Measurements from ENCODE around the gene MRPS18B. TPM values are rescaled to one million over a fixed set of nuclear protein-coding genes. Genes with fewer than 3 reads are reported as not detected.
A peak's percentile ranks its signal among the peaks of the same experiment; 100 is the strongest.

The MRPS18B gene
- total RNA-seq, 1 experiment from 2014 or later = 69.1 TPM

DNA sequence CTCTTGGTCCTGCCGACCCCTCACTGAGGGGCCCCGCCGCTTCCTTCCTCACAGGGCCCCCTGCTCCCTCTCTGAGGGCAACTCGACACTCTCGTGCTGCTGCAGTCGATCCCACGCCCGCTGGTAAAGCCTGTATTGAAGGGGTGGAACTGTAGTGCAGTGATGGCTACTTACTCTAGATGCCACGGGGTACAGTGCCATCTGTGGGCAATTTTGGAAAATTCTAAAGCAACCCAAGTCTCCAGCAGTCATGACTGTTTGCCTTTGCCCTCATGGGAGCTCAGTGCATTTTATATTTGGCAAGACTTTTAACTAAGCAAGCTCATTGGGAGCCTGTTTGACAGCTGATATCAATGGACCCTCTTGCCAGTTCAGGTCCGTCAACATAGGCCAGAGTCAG lies 22.8 kb downstream of the MRPS18B start:
- no peaks in the 10 kb centered on the region for H3K9me3 ChIP-seq (ENCODE audit: control insufficient read depth, insufficient read depth, low read depth, low read length)
- H3K4me3 ChIP-seq (ENCODE audit: low read depth in 2 of 2, low read length in 2 of 2) = no peak overlapping the region
- CTCF ChIA-PET = no interaction called here
- H3K27me3 ChIP-seq (ENCODE audit: control insufficient read depth, insufficient read depth, low read length) = no peaks in the 10 kb centered on the region
- TF ChIP-seq POLR2AphosphoS5 (IDR thresholded peaks at IDR 0.05; ENCODE audit: low read depth, low read length) = no peak
- TF ChIP-seq, protein P1, sequence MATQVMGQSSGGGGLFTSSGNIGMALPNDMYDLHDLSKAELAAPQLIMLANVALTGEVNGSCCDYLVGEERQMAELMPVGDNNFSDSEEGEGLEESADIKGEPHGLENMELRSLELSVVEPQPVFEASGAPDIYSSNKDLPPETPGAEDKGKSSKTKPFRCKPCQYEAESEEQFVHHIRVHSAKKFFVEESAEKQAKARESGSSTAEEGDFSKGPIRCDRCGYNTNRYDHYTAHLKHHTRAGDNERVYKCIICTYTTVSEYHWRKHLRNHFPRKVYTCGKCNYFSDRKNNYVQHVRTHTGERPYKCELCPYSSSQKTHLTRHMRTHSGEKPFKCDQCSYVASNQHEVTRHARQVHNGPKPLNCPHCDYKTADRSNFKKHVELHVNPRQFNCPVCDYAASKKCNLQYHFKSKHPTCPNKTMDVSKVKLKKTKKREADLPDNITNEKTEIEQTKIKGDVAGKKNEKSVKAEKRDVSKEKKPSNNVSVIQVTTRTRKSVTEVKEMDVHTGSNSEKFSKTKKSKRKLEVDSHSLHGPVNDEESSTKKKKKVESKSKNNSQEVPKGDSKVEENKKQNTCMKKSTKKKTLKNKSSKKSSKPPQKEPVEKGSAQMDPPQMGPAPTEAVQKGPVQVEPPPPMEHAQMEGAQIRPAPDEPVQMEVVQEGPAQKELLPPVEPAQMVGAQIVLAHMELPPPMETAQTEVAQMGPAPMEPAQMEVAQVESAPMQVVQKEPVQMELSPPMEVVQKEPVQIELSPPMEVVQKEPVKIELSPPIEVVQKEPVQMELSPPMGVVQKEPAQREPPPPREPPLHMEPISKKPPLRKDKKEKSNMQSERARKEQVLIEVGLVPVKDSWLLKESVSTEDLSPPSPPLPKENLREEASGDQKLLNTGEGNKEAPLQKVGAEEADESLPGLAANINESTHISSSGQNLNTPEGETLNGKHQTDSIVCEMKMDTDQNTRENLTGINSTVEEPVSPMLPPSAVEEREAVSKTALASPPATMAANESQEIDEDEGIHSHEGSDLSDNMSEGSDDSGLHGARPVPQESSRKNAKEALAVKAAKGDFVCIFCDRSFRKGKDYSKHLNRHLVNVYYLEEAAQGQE (IDR thresholded peaks at IDR 0.05; ENCODE audit: insufficient read depth in 1 of 2, low read depth in 2 of 2, low read length in 1 of 2) = no peak
- TF ChIP-seq TCF7L2 (IDR thresholded peaks at IDR 0.05; ENCODE audit: low read depth, low read length) = no peak
- TF ChIP-seq SIN3A (IDR thresholded peaks at IDR 0.05; ENCODE audit: borderline replicate concordance, insufficient read depth, low read depth, low read length) = no peak
- TF ChIP-seq, protein P2, sequence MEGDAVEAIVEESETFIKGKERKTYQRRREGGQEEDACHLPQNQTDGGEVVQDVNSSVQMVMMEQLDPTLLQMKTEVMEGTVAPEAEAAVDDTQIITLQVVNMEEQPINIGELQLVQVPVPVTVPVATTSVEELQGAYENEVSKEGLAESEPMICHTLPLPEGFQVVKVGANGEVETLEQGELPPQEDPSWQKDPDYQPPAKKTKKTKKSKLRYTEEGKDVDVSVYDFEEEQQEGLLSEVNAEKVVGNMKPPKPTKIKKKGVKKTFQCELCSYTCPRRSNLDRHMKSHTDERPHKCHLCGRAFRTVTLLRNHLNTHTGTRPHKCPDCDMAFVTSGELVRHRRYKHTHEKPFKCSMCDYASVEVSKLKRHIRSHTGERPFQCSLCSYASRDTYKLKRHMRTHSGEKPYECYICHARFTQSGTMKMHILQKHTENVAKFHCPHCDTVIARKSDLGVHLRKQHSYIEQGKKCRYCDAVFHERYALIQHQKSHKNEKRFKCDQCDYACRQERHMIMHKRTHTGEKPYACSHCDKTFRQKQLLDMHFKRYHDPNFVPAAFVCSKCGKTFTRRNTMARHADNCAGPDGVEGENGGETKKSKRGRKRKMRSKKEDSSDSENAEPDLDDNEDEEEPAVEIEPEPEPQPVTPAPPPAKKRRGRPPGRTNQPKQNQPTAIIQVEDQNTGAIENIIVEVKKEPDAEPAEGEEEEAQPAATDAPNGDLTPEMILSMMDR (IDR thresholded peaks at IDR 0.05) = no peak
- POLR2A ChIA-PET = interaction anchor here (0.6 kb wide), 1 partner anchor 26 kb away, joined by 6 read pairs; no protein-coding TSS in a partner anchor
- no peaks in the 10 kb centered on the region; the same call in 1 of the 2 replicates for H3K36me3 ChIP-seq (ENCODE audit: control insufficient read depth, insufficient read depth, low read length)
- in situ Hi-C loops (cut with HindIII; ENCODE audit: low pct_unique_long_range_greater_than_20kb, low sequenced_read_pairs) = no loop called here
- intact Hi-C loops (cut with micrococcal nuclease; ENCODE audit: unreplicated experiment) = no loop called here
- H3K27ac ChIP-seq (ENCODE audit: low read length) = no peak overlapping the region
- BruUV-seq (replicated peaks) = no TSS peak
- ATAC-seq (peak; percentile 75), DNase-seq (ENCODE audit: low read depth, low spot score) (no peak)
- H3K4me1 ChIP-seq (ENCODE audit: control insufficient read depth, insufficient read depth, low read length) = no peaks in the 10 kb centered on the region

- no TSS peak for BruUV-seq (replicated peaks)
- ChIA-PET POLR2A (interaction anchor here (0.6 kb wide), 1 partner anchor 26 kb away, joined by 6 read pairs; no protein-coding TSS in a partner anchor), CTCF (no interaction called here)
- intact Hi-C loops (cut with micrococcal nuclease; ENCODE audit: unreplicated experiment) (no loop called here), in situ Hi-C loops (cut with HindIII; ENCODE audit: low pct_unique_long_range_greater_than_20kb, low sequenced_read_pairs) (no loop called here)
- TF ChIP-seq SIN3A (IDR thresholded peaks at IDR 0.05; ENCODE audit: borderline replicate concordance, insufficient read depth, low read depth, low read length) (no peak), TCF7L2 (IDR thresholded peaks at IDR 0.05; ENCODE audit: low read depth, low read length) (no peak), POLR2AphosphoS5 (IDR thresholded peaks at IDR 0.05; ENCODE audit: low read depth, low read length) (no peak)
- TF ChIP-seq, protein P2 (IDR thresholded peaks at IDR 0.05) = no peak
- TF ChIP-seq, protein P1 (IDR thresholded peaks at IDR 0.05; ENCODE audit: insufficient read depth in 1 of 2, low read depth in 2 of 2, low read length in 1 of 2) = no peak
- ATAC-seq = no peak
- peaks cover 5% of the 10 kb centered on the region for H3K4me1 ChIP-seq (ENCODE audit: control insufficient read depth, insufficient read depth, low read length)
- H3K9me3 ChIP-seq (ENCODE audit: control insufficient read depth, insufficient read depth, low read depth, low read length) = no peaks in the 10 kb centered on the region
- no peak overlapping the region for H3K27ac ChIP-seq (ENCODE audit: low read length)
- DNase-seq (ENCODE audit: low read depth, low spot score) = no peak
- H3K4me3 ChIP-seq (ENCODE audit: low read depth in 2 of 2, low read length in 2 of 2) = no peak overlapping the region
- H3K36me3 ChIP-seq (ENCODE audit: control insufficient read depth, insufficient read depth, low read length) = no peaks in the 10 kb centered on the region; the same call in 1 of the 2 replicates
- no peaks in the 10 kb centered on the region for H3K27me3 ChIP-seq (ENCODE audit: control insufficient read depth, insufficient read depth, low read length)
Measured at GRCh38 chr6:30641048-30641447, 23.4 kb downstream of the MRPS18B start.
